Ovary (tissue), 3 donors: ENCODE data around the gene ZC3H11A.

Experiments
- CTCF ChIP-seq, 3 donors: fragments of 450-650 bp in 2 of 3; fragments of 200-600 bp in 1 of 3; IDR thresholded peaks; one replicate each; pipeline versions ENCODE4 v1.5.1 to v1.8.0; 2016 to 2022; ENCODE audit warnings: antibody characterized with exemption in 3 of 3, mild to moderate bottlenecking in 1 of 3
- EP300 ChIP-seq: sonication (generic); formaldehyde crosslinking; IDR thresholded peaks from one replicate; pipeline ENCODE4 v1.6.1; 2017; ENCODE audit warnings: antibody characterized with exemption
- POLR2A ChIP-seq: fragments of 450-650 bp; IDR thresholded peaks from one replicate; pipeline ENCODE4 v1.6.1; 2017; ENCODE audit warnings: antibody characterized with exemption, mild to moderate bottlenecking, moderate library complexity
- donor health status: DM: no; HTN: no; CAD: no.

- TF ChIP-seq CTCF (IDR thresholded peaks at IDR 0.05) (no peak), EP300 (no peak), POLR2A (no peak)
Measured at GRCh38 chr1:203826175-203826574, 30.8 kb downstream of the ZC3H11A start.
